ENCODE data around the gene BRAT1.
"Not testable (repeated sequence)": the region's sequence is repeated elsewhere in the genome, so short reads cannot be mapped to it uniquely, and the experiment has no call there.

The BRAT1 gene

GRCh38 chr7:2535872-2536627 lies 19.3 kb downstream of the BRAT1 start:
- not testable (repeated sequence) for FAIRE-seq

- not testable (repeated sequence) for FAIRE-seq
Observed at GRCh38 chr7:2534214-2534613, 21.1 kb downstream of the BRAT1 start.

GRCh38 chr7:2533566-2533965 lies 21.8 kb downstream of the BRAT1 start:
- FAIRE-seq: not testable (repeated sequence)

- not testable (repeated sequence) for FAIRE-seq
Observed at GRCh38 chr7:2532816-2533215, 22.5 kb downstream of the BRAT1 start.

GRCh38 chr7:2532199-2532772 lies 23.0 kb downstream of the BRAT1 start:
- FAIRE-seq: not testable (repeated sequence)

- FAIRE-seq: not testable (repeated sequence)
Observed at GRCh38 chr7:2531796-2532110, 23.6 kb downstream of the BRAT1 start.

GRCh38 chr7:2530994-2531795 lies 24.1 kb downstream of the BRAT1 start:
- not testable (repeated sequence) for FAIRE-seq

GRCh38 chr7:2530071-2530987 lies 25.0 kb downstream of the BRAT1 start:
- no peak for FAIRE-seq

GRCh38 chr7:2529161-2530070 lies 25.9 kb downstream of the BRAT1 start:
- no peak for FAIRE-seq

GRCh38 chr7:2528481-2529095 lies 26.7 kb downstream of the BRAT1 start:
- FAIRE-seq: no peak

- FAIRE-seq: no peak
Observed at GRCh38 chr7:2527505-2528467, 27.5 kb downstream of the BRAT1 start.

- FAIRE-seq: no peak
Observed at GRCh38 chr7:2526659-2527504, 28.4 kb downstream of the BRAT1 start.

GRCh38 chr7:2525658-2526630 lies 29.4 kb downstream of the BRAT1 start:
- FAIRE-seq: no peak

- FAIRE-seq: no peak
Observed at GRCh38 chr7:2524808-2525657, 30.3 kb downstream of the BRAT1 start.

GRCh38 chr7:2523941-2524807 lies 31.1 kb downstream of the BRAT1 start:
- no peak for FAIRE-seq

GRCh38 chr7:2523461-2523936 lies 31.8 kb downstream of the BRAT1 start:
- no peak for FAIRE-seq

Data from TTC549 (cell line).